GM21529 (cell line): ENCODE data around the gene COL5A1.

Experiments used
- ATAC-seq: cut with Tn5 transposase; IDR thresholded peaks from one replicate; pipeline ENCODE4 v1.9.1; 2021; ENCODE audit not compliant: unreplicated experiment

Gene COL5A1

GRCh38 chr9:134737842-134738580 lies 96.4 kb downstream of the COL5A1 start:
- no peak for ATAC-seq

GRCh38 chr9:134738869-134739659 lies 97.5 kb downstream of the COL5A1 start:
- no peak for ATAC-seq

- ATAC-seq = no peak
Observed at GRCh38 chr9:134739660-134739968, 98.0 kb downstream of the COL5A1 start.

GRCh38 chr9:134740071-134740470 lies 98.5 kb downstream of the COL5A1 start:
- no peak for ATAC-seq

GRCh38 chr9:134741846-134742245 lies 100.2 kb downstream of the COL5A1 start:
- ATAC-seq = no peak

- ATAC-seq = no peak
Observed at GRCh38 chr9:134742822-134743535, 101.4 kb downstream of the COL5A1 start.

GRCh38 chr9:134743853-134744252 lies 102.2 kb downstream of the COL5A1 start:
- no peak for ATAC-seq

GRCh38 chr9:134744385-134745295 lies 103.0 kb downstream of the COL5A1 start:
- no peak for ATAC-seq

GRCh38 chr9:134747951-134748489 lies 106.4 kb downstream of the COL5A1 start:
- no peak for ATAC-seq

GRCh38 chr9:134748591-134748990 lies 107.0 kb downstream of the COL5A1 start:
- no peak for ATAC-seq

- no peak for ATAC-seq
Observed at GRCh38 chr9:134750450-134751155, 109.0 kb downstream of the COL5A1 start.

- ATAC-seq = no peak
Observed at GRCh38 chr9:134751622-134752021, 110.0 kb downstream of the COL5A1 start.

GRCh38 chr9:134752471-134753168 lies 111.0 kb downstream of the COL5A1 start:
- no peak for ATAC-seq

GRCh38 chr9:134753191-134753590 lies 111.6 kb downstream of the COL5A1 start:
- ATAC-seq = no peak

- no peak for ATAC-seq
Observed at GRCh38 chr9:134755221-134755907, 113.8 kb downstream of the COL5A1 start.

GRCh38 chr9:134756098-134756497 lies 114.5 kb downstream of the COL5A1 start:
- no peak for ATAC-seq

GRCh38 chr9:134757216-134757975 lies 115.8 kb downstream of the COL5A1 start:
- ATAC-seq = no peak
